Tibial nerve (tissue), 4 donors: ENCODE results near the gene ZSCAN5B. TPM values are rescaled to one million over a fixed set of nuclear protein-coding genes. Genes with fewer than 3 reads are reported as not detected.
"Not testable (repeated sequence)": the region's sequence is repeated elsewhere in the genome, so short reads cannot be mapped to it uniquely, and the experiment has no call there.

Experiments used
- DNase-seq, 2 donors: peaks; one replicate each; pipeline ENCODE4 v3.0.0-alpha.2; 2019; ENCODE audit warnings: low spot score in 2 of 2
- H3K27ac ChIP-seq, 4 donors: fragments of 200-600 bp; sonication (generic) in 3 of 4; one replicate each; pipeline ENCODE4 v1.5.1; 2017 to 2019; ENCODE audit warnings: mild to moderate bottlenecking in 1 of 4
- H3K27me3 ChIP-seq, 2 donors: fragments of 200-600 bp; sonication (generic) in 1 of 2; one replicate each; pipeline versions ENCODE4 v1.5.1 to v1.6.0; 2017 to 2019
- H3K36me3 ChIP-seq, 3 donors: fragments of 200-600 bp; sonication (generic); one replicate each; pipeline ENCODE4 v1.5.1; 2018 to 2019
- H3K4me1 ChIP-seq, 4 donors: fragments of 200-600 bp; sonication (generic) in 3 of 4; one replicate each; pipeline ENCODE4 v1.5.1; 2017 to 2019
- H3K4me3 ChIP-seq, 4 donors: fragments of 200-600 bp; sonication (generic) in 3 of 4; one replicate each; pipeline ENCODE4 v1.5.1; 2017 to 2019; ENCODE audit warnings: mild to moderate bottlenecking in 1 of 4, moderate library complexity in 1 of 4
- H3K9me3 ChIP-seq, 4 donors: fragments of 200-600 bp; sonication (generic) in 3 of 4; one replicate each; pipeline ENCODE4 v1.5.1; 2017 to 2019
- CTCF ChIP-seq, 5 experiments: fragments of 200-600 bp in 3 of 5; fragments of 450-650 bp in 2 of 5; sonication (generic) in 3 of 5; IDR thresholded peaks; one replicate each; pipeline ENCODE4 v1.5.1; 2016 to 2019; ENCODE audit warnings: antibody characterized with exemption in 5 of 5, mild to moderate bottlenecking in 3 of 5, moderate library complexity in 2 of 5
- EP300 ChIP-seq, 2 donors: sonication (generic); formaldehyde crosslinking; IDR thresholded peaks; one replicate each; pipeline ENCODE4 v1.6.1; 2017; ENCODE audit warnings: antibody characterized with exemption in 2 of 2, mild to moderate bottlenecking in 1 of 2
- POLR2A ChIP-seq, 2 donors: fragments of 450-650 bp; IDR thresholded peaks; one replicate each; pipeline ENCODE4 v1.6.1; 2017; ENCODE audit warnings: antibody characterized with exemption in 2 of 2, mild to moderate bottlenecking in 2 of 2, moderate library complexity in 2 of 2
- WGBS, 2 donors: methylation state at CpG; one replicate each; pipeline ENCODE4 v1.1.5; 2018; 5-methylcytosine and 5-hydroxymethylcytosine counted together
- total RNA-seq, 4 donors: library from RNA; depleted of rRNA; stranded (reverse); fragments of >200 nt; gene quantifications; one replicate each; pipeline ENCODE4 v1.1.0, GENCODE V29; 2016

ZSCAN5B gene
- total RNA-seq, 4 donors from 2014 or later: not detected

GRCh38 chr19:56155124-56155687, 42.4 kb downstream of the ZSCAN5B start:
- Histone ChIP-seq H3K4me1 (no peaks in the 10 kb centered on the region), H3K4me3 (no peak overlapping the region), H3K36me3 (peaks cover 0 to 62% (median 0%) of the 10 kb centered on the region in 3 donors), H3K27ac (no peak overlapping the region), H3K27me3 (no peaks in the 10 kb centered on the region), H3K9me3 (no peaks in the 10 kb centered on the region)
- WGBS, 2 donors: 66 to 79% methylated on average over 6 to 13 of the region's 17 CpGs
- TF ChIP-seq CTCF (IDR thresholded peaks at IDR 0.05) (no peak), EP300 (IDR thresholded peaks at IDR 0.05) (no peak), POLR2A (IDR thresholded peaks at IDR 0.05) (no peak)
- no peak for DNase-seq

GRCh38 chr19:56153507-56153906, 44.1 kb downstream of the ZSCAN5B start:
- Histone ChIP-seq H3K36me3 (peaks cover 0 to 62% (median 5%) of the 10 kb centered on the region in 3 donors), H3K9me3 (no peaks in the 10 kb centered on the region), H3K27ac (no peak overlapping the region), H3K4me3 (no peak overlapping the region), H3K27me3 (no peaks in the 10 kb centered on the region), H3K4me1 (no peaks in the 10 kb centered on the region)
- 45 to 46% methylated on average over 6 of the region's 6 CpGs for WGBS, 2 donors
- DNase-seq: no peak
- TF ChIP-seq CTCF (IDR thresholded peaks at IDR 0.05) (no peak), POLR2A (IDR thresholded peaks at IDR 0.05) (no peak), EP300 (IDR thresholded peaks at IDR 0.05) (no peak)

GRCh38 chr19:56152644-56153043, 44.9 kb downstream of the ZSCAN5B start:
- Histone ChIP-seq H3K4me1 (no peaks in the 10 kb centered on the region), H3K27me3 (no peaks in the 10 kb centered on the region), H3K36me3 (peaks cover 0 to 62% (median 13%) of the 10 kb centered on the region in 3 donors), H3K9me3 (no peaks in the 10 kb centered on the region), H3K27ac (no peak overlapping the region), H3K4me3 (no peak overlapping the region)
- TF ChIP-seq POLR2A (IDR thresholded peaks at IDR 0.05) (no peak), EP300 (IDR thresholded peaks at IDR 0.05) (no peak), CTCF (IDR thresholded peaks at IDR 0.05) (no peak)
- DNase-seq: no peak
- 77 to 85% methylated on average over 2 of the region's 2 CpGs for WGBS, 2 donors

GRCh38 chr19:56150358-56150757, 47.2 kb downstream of the ZSCAN5B start:
- Histone ChIP-seq H3K4me1 (no peaks in the 10 kb centered on the region), H3K36me3 (peaks cover 0 to 58% (median 21%) of the 10 kb centered on the region in 3 donors), H3K4me3 (no peak overlapping the region), H3K9me3 (no peaks in the 10 kb centered on the region), H3K27me3 (no peaks in the 10 kb centered on the region), H3K27ac (no peak overlapping the region)
- DNase-seq: no peak
- 88 to 91% methylated on average over 11 of the region's 11 CpGs for WGBS, 2 donors
- TF ChIP-seq CTCF (IDR thresholded peaks at IDR 0.05): no peak

GRCh38 chr19:56149656-56150038, 47.9 kb downstream of the ZSCAN5B start:
- DNase-seq: no peak
- Histone ChIP-seq H3K27ac (no peak overlapping the region), H3K27me3 (no peaks in the 10 kb centered on the region), H3K4me1 (no peaks in the 10 kb centered on the region), H3K36me3 (peaks cover 0 to 53% (median 21%) of the 10 kb centered on the region in 3 donors), H3K9me3 (no peaks in the 10 kb centered on the region), H3K4me3 (no peak overlapping the region)
- TF ChIP-seq POLR2A (IDR thresholded peaks at IDR 0.05): no peak
- no peak for TF ChIP-seq CTCF (IDR thresholded peaks at IDR 0.05)
- TF ChIP-seq EP300 (IDR thresholded peaks at IDR 0.05): no peak
- WGBS, 2 donors: 93 to 94% methylated on average over 5 of the region's 5 CpGs

GRCh38 chr19:56148955-56149655, 48.5 kb downstream of the ZSCAN5B start:
- not testable (repeated sequence) for H3K27me3 ChIP-seq, H3K4me1 ChIP-seq, H3K27ac ChIP-seq, H3K9me3 ChIP-seq, H3K4me3 ChIP-seq, DNase-seq
- peaks cover 0 to 49% (median 21%) of the 10 kb centered on the region in 3 donors for H3K36me3 ChIP-seq
- WGBS, 2 donors: 87 to 94% methylated on average over 12 of the region's 12 CpGs
